Esophagus muscularis mucosa (tissue), 3 donors: Measurements from ENCODE around the gene ZBTB46.

ENCODE experiments used
- CTCF ChIP-seq, 3 experiments: fragments of 200-600 bp in 2 of 3; fragments of 450-650 bp in 1 of 3; sonication (generic) in 2 of 3; IDR thresholded peaks; one replicate each; pipeline ENCODE4 v1.5.1; 2017 to 2019; ENCODE audit warnings: antibody characterized with exemption in 3 of 3, mild to moderate bottlenecking in 2 of 3, moderate library complexity in 1 of 3
- EP300 ChIP-seq: sonication (generic); formaldehyde crosslinking; IDR thresholded peaks from one replicate; pipeline ENCODE4 v1.6.1; 2017; ENCODE audit warnings: antibody characterized with exemption

- TF ChIP-seq EP300: no peak
- TF ChIP-seq CTCF (IDR thresholded peaks at IDR 0.05): no peak
These were observed 35.8 kb downstream of the ZBTB46 start for GRCh38 chr20:63795178-63795830.
